Measurements from ENCODE around the gene TMEM233.

TMEM233 gene

DNA sequence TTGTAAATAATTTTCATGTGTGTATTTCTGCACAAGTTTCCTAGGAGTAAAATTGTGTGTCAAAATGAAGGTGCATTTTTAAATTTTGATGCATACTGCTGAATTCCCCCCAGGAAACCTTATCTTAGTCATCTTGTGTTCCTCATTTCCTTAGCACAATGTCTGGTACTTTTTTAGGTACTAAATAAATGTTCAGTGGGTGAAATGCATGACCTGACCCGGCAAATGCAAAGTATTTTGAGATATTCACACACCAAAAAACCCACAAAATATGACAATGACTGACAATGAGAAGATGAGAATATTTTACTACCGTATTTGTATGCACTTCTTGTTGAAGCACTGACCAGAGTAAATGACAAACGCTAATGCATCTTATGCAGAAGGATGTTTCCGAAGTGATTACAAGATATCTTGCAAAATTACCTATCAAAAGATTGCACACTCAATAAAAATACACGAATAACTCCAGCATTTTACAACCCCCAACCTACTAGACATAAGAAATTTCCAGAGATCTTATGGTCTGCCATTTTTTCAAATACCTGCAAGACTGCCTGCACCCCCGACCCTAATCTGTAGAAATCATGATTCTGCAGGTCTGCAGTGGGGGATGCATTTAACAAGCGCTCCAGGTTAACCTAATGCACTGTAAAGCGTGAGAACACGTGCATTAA lies 73.5 kb downstream of the TMEM233 start:
- H3K27ac ChIP-seq (ENCODE audit: insufficient read depth, low read length, poor library complexity, severe bottlenecking), result peak overlapping the region; percentile 83

DNA sequence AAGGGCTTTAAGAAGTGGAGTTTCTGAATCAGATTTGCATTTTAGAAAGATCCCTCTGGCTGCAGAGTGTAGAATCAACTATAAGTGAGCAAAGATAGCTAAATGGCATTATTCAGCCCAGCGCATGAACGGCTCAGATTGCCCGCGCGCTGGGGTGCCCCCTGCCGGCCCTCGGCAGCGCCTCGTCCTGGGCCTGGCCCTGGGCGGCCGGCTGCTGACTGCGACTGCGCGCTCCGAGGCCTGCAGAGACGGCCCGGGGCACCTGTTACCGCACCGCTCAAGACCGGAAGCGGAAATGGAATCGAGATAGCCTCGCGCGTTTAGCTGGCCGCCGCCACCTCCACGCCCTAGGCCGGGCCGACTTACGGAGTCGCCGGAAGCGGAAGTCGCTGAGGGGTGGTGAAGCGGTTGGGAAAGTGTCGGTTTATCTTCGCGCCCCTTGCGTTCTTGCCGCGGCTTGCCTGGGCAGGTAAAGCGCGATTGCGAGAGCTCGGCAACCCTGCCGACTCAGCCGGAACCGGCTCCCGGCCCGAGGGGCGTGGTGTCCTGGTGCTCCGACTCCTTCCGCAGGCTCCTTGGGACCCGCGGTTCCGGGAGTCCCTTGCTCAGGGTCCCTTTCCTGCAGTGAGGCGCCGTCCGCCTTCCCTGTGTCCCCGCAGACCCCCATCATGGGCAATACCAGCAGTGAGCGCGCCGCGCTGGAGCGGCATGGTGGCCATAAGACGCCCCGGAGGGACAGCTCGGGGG lies 74.2 kb downstream of the TMEM233 start, which contains the start of gene PRKAB1:
TSS of gene PRKAB1 (plus strand) at position 557 of the 747 bp plus-strand sequence. CDS start at position 669, 112 bp downstream.
- peaks cover 12% of the 10 kb centered on the region for H3K36me3 ChIP-seq (ENCODE audit: control insufficient read depth, insufficient read depth, low read length)
- H3K27me3 ChIP-seq (replicated peaks; ENCODE audit: control insufficient read depth, insufficient read depth, low read length, poor library complexity, severe bottlenecking), result no peaks in the 10 kb centered on the region
- H3K4me3 ChIP-seq (ENCODE audit: insufficient read depth, low read depth, low read length, poor library complexity, severe bottlenecking), result peak within 1 kb of the TSS; percentile 86
- H3K4me1 ChIP-seq (ENCODE audit: control insufficient read depth, insufficient read depth, low read length, poor library complexity, severe bottlenecking), result peaks cover 8% of the 10 kb centered on the region
- peak within 1 kb of the TSS; percentile 83 for H3K27ac ChIP-seq (ENCODE audit: insufficient read depth, low read length, poor library complexity, severe bottlenecking)
- H3K9me3 ChIP-seq (ENCODE audit: control insufficient read depth, low read length), result no peaks in the 10 kb centered on the region
- DNase-seq, result peak; percentile 93 to 95 (median 93)

More for the DNA sequence above, 73.5 kb downstream of the TMEM233 start:
- Histone ChIP-seq H3K9me3 (ENCODE audit: control insufficient read depth, low read length) (no peaks in the 10 kb centered on the region), H3K4me3 (ENCODE audit: insufficient read depth, low read depth, low read length, poor library complexity, severe bottlenecking) (peak overlapping the region; percentile 86), H3K4me1 (ENCODE audit: control insufficient read depth, insufficient read depth, low read length, poor library complexity, severe bottlenecking) (peaks cover 8% of the 10 kb centered on the region), H3K36me3 (ENCODE audit: control insufficient read depth, insufficient read depth, low read length) (peaks cover 6% of the 10 kb centered on the region), H3K27me3 (replicated peaks; ENCODE audit: control insufficient read depth, insufficient read depth, low read length, poor library complexity, severe bottlenecking) (no peaks in the 10 kb centered on the region)
- DNase-seq, result no peak

- no peak for DNase-seq
- no peaks in the 10 kb centered on the region for H3K27me3 ChIP-seq (replicated peaks; ENCODE audit: control insufficient read depth, insufficient read depth, low read length, poor library complexity, severe bottlenecking)
- H3K4me3 ChIP-seq (ENCODE audit: insufficient read depth, low read depth, low read length, poor library complexity, severe bottlenecking), result peak overlapping the region; percentile 86
- H3K4me1 ChIP-seq (ENCODE audit: control insufficient read depth, insufficient read depth, low read length, poor library complexity, severe bottlenecking), result peaks cover 8% of the 10 kb centered on the region
- no peaks in the 10 kb centered on the region for H3K9me3 ChIP-seq (ENCODE audit: control insufficient read depth, low read length)
- peaks cover 12% of the 10 kb centered on the region for H3K36me3 ChIP-seq (ENCODE audit: control insufficient read depth, insufficient read depth, low read length)
- peak overlapping the region; percentile 83 for H3K27ac ChIP-seq (ENCODE audit: insufficient read depth, low read length, poor library complexity, severe bottlenecking)
These were observed 74.8 kb downstream of the TMEM233 start for GRCh38 chr12:119668324-119668841.

- DNase-seq, result no peak
- no peaks in the 10 kb centered on the region for H3K9me3 ChIP-seq (ENCODE audit: control insufficient read depth, low read length)
- H3K27me3 ChIP-seq (replicated peaks; ENCODE audit: control insufficient read depth, insufficient read depth, low read length, poor library complexity, severe bottlenecking), result no peaks in the 10 kb centered on the region
- H3K4me1 ChIP-seq (ENCODE audit: control insufficient read depth, insufficient read depth, low read length, poor library complexity, severe bottlenecking), result peaks cover 8% of the 10 kb centered on the region
- H3K27ac ChIP-seq (ENCODE audit: insufficient read depth, low read length, poor library complexity, severe bottlenecking), result no peak overlapping the region
- peaks cover 26% of the 10 kb centered on the region for H3K36me3 ChIP-seq (ENCODE audit: control insufficient read depth, insufficient read depth, low read length)
- no peak overlapping the region for H3K4me3 ChIP-seq (ENCODE audit: insufficient read depth, low read depth, low read length, poor library complexity, severe bottlenecking)
These were observed 76.3 kb downstream of the TMEM233 start for GRCh38 chr12:119669744-119670472.

GRCh38 chr12:119671070-119671469 lies 77.5 kb downstream of the TMEM233 start:
- peaks cover 34% of the 10 kb centered on the region for H3K36me3 ChIP-seq (ENCODE audit: control insufficient read depth, insufficient read depth, low read length)
- no peak for DNase-seq
- peaks cover 8% of the 10 kb centered on the region for H3K4me1 ChIP-seq (ENCODE audit: control insufficient read depth, insufficient read depth, low read length, poor library complexity, severe bottlenecking)
- H3K9me3 ChIP-seq (ENCODE audit: control insufficient read depth, low read length), result no peaks in the 10 kb centered on the region
- no peak overlapping the region for H3K27ac ChIP-seq (ENCODE audit: insufficient read depth, low read length, poor library complexity, severe bottlenecking)
- H3K4me3 ChIP-seq (ENCODE audit: insufficient read depth, low read depth, low read length, poor library complexity, severe bottlenecking), result no peak overlapping the region
- no peaks in the 10 kb centered on the region for H3K27me3 ChIP-seq (replicated peaks; ENCODE audit: control insufficient read depth, insufficient read depth, low read length, poor library complexity, severe bottlenecking)

GRCh38 chr12:119672194-119672593 lies 78.6 kb downstream of the TMEM233 start:
- Histone ChIP-seq H3K27ac (ENCODE audit: insufficient read depth, low read length, poor library complexity, severe bottlenecking) (no peak overlapping the region), H3K4me1 (ENCODE audit: control insufficient read depth, insufficient read depth, low read length, poor library complexity, severe bottlenecking) (peaks cover 3% of the 10 kb centered on the region), H3K9me3 (ENCODE audit: control insufficient read depth, low read length) (no peaks in the 10 kb centered on the region), H3K4me3 (ENCODE audit: insufficient read depth, low read depth, low read length, poor library complexity, severe bottlenecking) (no peak overlapping the region), H3K36me3 (ENCODE audit: control insufficient read depth, insufficient read depth, low read length) (peaks cover 43% of the 10 kb centered on the region), H3K27me3 (replicated peaks; ENCODE audit: control insufficient read depth, insufficient read depth, low read length, poor library complexity, severe bottlenecking) (no peaks in the 10 kb centered on the region)
- no peak for DNase-seq

- DNase-seq, result no peak
- Histone ChIP-seq H3K9me3 (ENCODE audit: control insufficient read depth, low read length) (no peaks in the 10 kb centered on the region), H3K27me3 (replicated peaks; ENCODE audit: control insufficient read depth, insufficient read depth, low read length, poor library complexity, severe bottlenecking) (no peaks in the 10 kb centered on the region), H3K4me3 (ENCODE audit: insufficient read depth, low read depth, low read length, poor library complexity, severe bottlenecking) (no peak overlapping the region), H3K27ac (ENCODE audit: insufficient read depth, low read length, poor library complexity, severe bottlenecking) (no peak overlapping the region), H3K4me1 (ENCODE audit: control insufficient read depth, insufficient read depth, low read length, poor library complexity, severe bottlenecking) (no peaks in the 10 kb centered on the region), H3K36me3 (ENCODE audit: control insufficient read depth, insufficient read depth, low read length) (peaks cover 55% of the 10 kb centered on the region)
These were observed 80.1 kb downstream of the TMEM233 start for GRCh38 chr12:119673634-119674033.

DNA sequence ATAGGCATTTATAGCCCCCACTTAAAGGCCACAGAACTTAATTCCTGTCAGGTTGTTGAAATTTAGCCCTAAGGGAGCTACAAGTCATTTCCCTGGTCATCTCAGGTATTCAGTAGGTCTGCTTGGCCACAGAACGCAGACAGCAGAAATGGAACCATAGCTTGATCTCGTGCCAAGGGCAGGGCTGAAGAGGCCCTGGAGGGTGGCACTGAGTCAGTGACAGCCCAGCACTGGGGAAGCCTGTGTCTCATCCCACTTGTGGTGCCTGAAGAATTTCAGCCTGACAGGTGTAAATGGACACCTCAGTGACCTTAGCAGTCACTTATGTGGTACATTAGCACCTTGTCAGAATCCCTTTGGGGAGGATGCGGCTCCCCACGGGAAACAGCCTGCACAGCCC lies 81.0 kb downstream of the TMEM233 start:
- Histone ChIP-seq H3K9me3 (ENCODE audit: control insufficient read depth, low read length) (no peaks in the 10 kb centered on the region), H3K4me3 (ENCODE audit: insufficient read depth, low read depth, low read length, poor library complexity, severe bottlenecking) (no peak overlapping the region), H3K4me1 (ENCODE audit: control insufficient read depth, insufficient read depth, low read length, poor library complexity, severe bottlenecking) (no peaks in the 10 kb centered on the region), H3K36me3 (ENCODE audit: control insufficient read depth, insufficient read depth, low read length) (peaks cover 64% of the 10 kb centered on the region), H3K27me3 (replicated peaks; ENCODE audit: control insufficient read depth, insufficient read depth, low read length, poor library complexity, severe bottlenecking) (no peaks in the 10 kb centered on the region), H3K27ac (ENCODE audit: insufficient read depth, low read length, poor library complexity, severe bottlenecking) (no peak overlapping the region)
- DNase-seq, result no peak

DNA sequence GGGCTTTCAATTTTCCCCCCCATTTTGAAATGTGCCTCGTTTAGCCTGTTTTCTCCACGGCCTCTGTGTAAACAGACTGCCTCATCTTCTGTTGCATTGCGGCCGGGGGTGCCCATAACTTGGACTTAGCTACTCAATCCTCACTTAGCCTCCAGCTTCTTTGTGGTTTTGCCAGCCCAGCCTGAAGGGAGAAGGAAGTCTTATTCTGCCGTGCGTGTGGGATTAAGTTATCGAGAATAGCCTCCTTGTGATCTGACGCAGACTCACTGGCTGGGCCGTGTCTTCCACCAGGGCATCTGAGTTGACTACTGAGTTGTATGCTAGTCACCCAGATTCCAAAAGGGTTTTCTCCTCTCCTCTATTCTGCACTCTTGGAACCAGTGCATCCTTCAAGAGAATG lies 82.4 kb downstream of the TMEM233 start:
- Histone ChIP-seq H3K9me3 (ENCODE audit: control insufficient read depth, low read length) (no peaks in the 10 kb centered on the region), H3K27ac (ENCODE audit: insufficient read depth, low read length, poor library complexity, severe bottlenecking) (no peak overlapping the region), H3K4me3 (ENCODE audit: insufficient read depth, low read depth, low read length, poor library complexity, severe bottlenecking) (no peak overlapping the region), H3K27me3 (replicated peaks; ENCODE audit: control insufficient read depth, insufficient read depth, low read length, poor library complexity, severe bottlenecking) (no peaks in the 10 kb centered on the region), H3K36me3 (ENCODE audit: control insufficient read depth, insufficient read depth, low read length) (peaks cover 79% of the 10 kb centered on the region), H3K4me1 (ENCODE audit: control insufficient read depth, insufficient read depth, low read length, poor library complexity, severe bottlenecking) (no peaks in the 10 kb centered on the region)
- no peak for DNase-seq
